K562 (cell line): ENCODE results near the gene NFYC. TPM values are rescaled to one million over a fixed set of nuclear protein-coding genes. Genes with fewer than 3 reads are reported as not detected.

Experiments used
- GABPA ChIP-seq: fragments of 200-800 bp; sonication (Bioruptor generic); conservative IDR thresholded peaks from 2 replicates; pipeline ENCODE4 v1.6.1; 2016; ENCODE audit warnings: low read depth, missing genetic modification characterization, missing compliant biosample characterization
- GABPB2 ChIP-seq: fragments of 250-450 bp; sonication (Bioruptor Pico); conservative IDR thresholded peaks from 2 replicates; pipeline ENCODE4 v1.5.1; 2021; ENCODE audit warnings: mild to moderate bottlenecking
- GATAD2A ChIP-seq: fragments of 450-650 bp; IDR thresholded peaks from 2 replicates; pipeline ENCODE4 v1.6.1; 2017
- JUNB ChIP-seq: fragments of 450-650 bp; formaldehyde crosslinking; conservative IDR thresholded peaks from 2 replicates; pipeline ENCODE4 v1.4.0; 2020; ENCODE audit warnings: mild to moderate bottlenecking
- MAFF ChIP-seq: IDR thresholded peaks from 2 replicates; pipeline ENCODE4 v1.6.1; 2012; ENCODE audit warnings: low read length, improper control_type of control experiment
- MAFK ChIP-seq: IDR thresholded peaks from 2 replicates; pipeline ENCODE4 v1.6.1; 2011; ENCODE audit warnings: low read length, improper control_type of control experiment
- MBD2 ChIP-seq: sonication (generic); IDR thresholded peaks from 2 replicates; pipeline ENCODE4 v1.6.1; 2016; ENCODE audit warnings: low read depth, borderline replicate concordance
- MCM2 ChIP-seq: fragments of 450-650 bp; IDR thresholded peaks from 2 replicates; pipeline ENCODE4 v1.6.1; 2017; ENCODE audit warnings: low read depth, mild to moderate bottlenecking
- MTA1 ChIP-seq: fragments of 450-650 bp; IDR thresholded peaks from 2 replicates; pipeline ENCODE4 v1.6.1; 2017; ENCODE audit warnings: borderline replicate concordance
- MTA2 ChIP-seq: fragments of 450-650 bp; IDR thresholded peaks from 2 replicates; pipeline ENCODE4 v1.6.1; 2016; ENCODE audit warnings: low read depth
- MYBL2 ChIP-seq, 2 experiments: fragments of 450-650 bp in 1 of 2; sonication (generic) in 1 of 2; formaldehyde crosslinking in 1 of 2; IDR thresholded peaks; 2 replicates each; pipeline versions ENCODE4 v1.6.1 to v1.8.1; 2017 to 2022; ENCODE audit warnings: borderline replicate concordance in 1 of 2, inconsistent platforms in 1 of 2, low read depth in 1 of 2, mild to moderate bottlenecking in 1 of 2, missing genetic modification reagents in 1 of 2, moderate library complexity in 1 of 2
- NR3C1 ChIP-seq: sonication (generic); formaldehyde crosslinking; IDR thresholded peaks from 2 replicates; pipeline ENCODE4 v1.8.1; 2022; ENCODE audit warnings: missing genetic modification reagents
- TOE1 ChIP-seq, 2 experiments: fragments of 450-650 bp in 1 of 2; sonication (generic) in 1 of 2; formaldehyde crosslinking in 1 of 2; IDR thresholded peaks; 2 replicates each; pipeline versions ENCODE4 v1.7.1 to v1.8.0; 2016 to 2022; ENCODE audit warnings: borderline replicate concordance in 2 of 2, mild to moderate bottlenecking in 2 of 2, antibody characterized with exemption in 1 of 2, inconsistent platforms in 1 of 2, low read depth in 1 of 2, missing genetic modification reagents in 1 of 2, moderate library complexity in 1 of 2
- ZNF717 ChIP-seq: fragments of 250-450 bp; sonication (Bioruptor Pico); IDR thresholded peaks from 2 replicates; pipeline ENCODE4 v1.5.0; 2021
- polyA plus RNA-seq, 8 experiments: library from polyadenylated mRNA; depleted of rRNA in 4 of 8; stranded (reverse) in 5 of 8; unstranded in 3 of 8; fragments of >200 nt; fragmentation: Nextera tagmentation in 2 of 8; fragmentation: Illumina TruSeq in 1 of 8; extraction: Ambion mirVana in 2 of 8; extraction: Trizol in 1 of 8; gene quantifications; 2 replicates each; pipeline versions ENCODE4 v1.2.1 to v1.2.3, GENCODE V29; 2011 to 2014; ENCODE audit warnings: inconsistent platforms in 1 of 8, missing spikeins in 1 of 8
- total RNA-seq, 7 experiments: library from RNA; depleted of rRNA in 6 of 7; stranded (reverse); fragments of >200 nt in 6 of 7; fragmentation: Illumina TruSeq in 2 of 7; extraction: Trizol in 2 of 7; gene quantifications; 2 replicates each; pipeline versions ENCODE4 v1.2.1 to v1.2.3, GENCODE V29; 2011 to 2021; ENCODE audit warnings: low replicate concordance in 1 of 7
- TF ChIP-seq, protein P1 (sequence below): fragments of 450-650 bp; formaldehyde crosslinking; IDR thresholded peaks from 2 replicates; pipeline ENCODE4 v1.4.0; 2020; ENCODE audit warnings: mild to moderate bottlenecking, moderate library complexity
- TF ChIP-seq, protein P2 (sequence below): fragments of 450-650 bp; IDR thresholded peaks from 2 replicates; pipeline ENCODE4 v1.6.1; 2016; ENCODE audit warnings: mild to moderate bottlenecking, moderate library complexity

NFYC gene
- total and polyA plus RNA-seq, 9 of the 15 experiments (the other 6 are each of a cell fraction or from before 2014, with no cell fraction given) = 4.8 to 59.8 (median 41.1) TPM

DNA sequence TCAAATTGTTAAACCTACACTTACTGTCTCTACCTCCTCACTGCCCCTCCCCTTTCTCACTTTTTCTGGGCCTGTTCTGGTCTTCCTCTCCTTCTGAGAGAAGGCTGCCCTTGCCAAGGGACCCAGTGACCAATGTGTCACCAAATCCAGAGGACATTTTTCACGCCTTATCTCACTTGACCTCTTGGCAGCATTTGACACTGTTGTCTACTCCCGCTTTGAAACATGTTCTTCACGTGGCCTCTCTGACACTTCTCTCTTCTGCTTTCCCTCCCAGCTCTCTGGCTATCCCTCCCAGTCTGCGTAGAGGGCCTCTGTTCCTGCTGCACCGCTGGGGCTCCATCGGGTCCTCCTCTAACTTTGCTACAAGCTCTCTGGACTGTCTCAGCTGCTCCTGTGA, 117.4 kb downstream of the NFYC start (continued):
- TF ChIP-seq NR3C1 (CRISPR knock-in tag) (no peak), MTA2 (no peak), MYBL2 (IDR thresholded peaks at IDR 0.05; ENCODE audit: low read depth) (no peak), MYBL2 (CRISPR knock-in tag; IDR thresholded peaks at IDR 0.05; ENCODE audit: borderline replicate concordance) (no peak), TOE1 (IDR thresholded peaks at IDR 0.05; ENCODE audit: borderline replicate concordance) (0 out of 2 replicates have a peak, but pooled peaks have one; percentile 46), TOE1 (CRISPR knock-in tag; IDR thresholded peaks at IDR 0.05; ENCODE audit: borderline replicate concordance, low read depth) (no peak), MBD2 (no peak), GABPA (tag) (no peak), MAFK (no peak), GATAD2A (no peak), GABPB2 (CRISPR knock-in tag) (no peak), ZNF717 (CRISPR knock-in tag) (no peak), JUNB (CRISPR knock-in tag) (no peak), MAFF (no peak), MCM2 (no peak), MTA1 (0 out of 2 replicates have a peak, but pooled peaks have one; percentile 16)
- TF ChIP-seq, protein P1, sequence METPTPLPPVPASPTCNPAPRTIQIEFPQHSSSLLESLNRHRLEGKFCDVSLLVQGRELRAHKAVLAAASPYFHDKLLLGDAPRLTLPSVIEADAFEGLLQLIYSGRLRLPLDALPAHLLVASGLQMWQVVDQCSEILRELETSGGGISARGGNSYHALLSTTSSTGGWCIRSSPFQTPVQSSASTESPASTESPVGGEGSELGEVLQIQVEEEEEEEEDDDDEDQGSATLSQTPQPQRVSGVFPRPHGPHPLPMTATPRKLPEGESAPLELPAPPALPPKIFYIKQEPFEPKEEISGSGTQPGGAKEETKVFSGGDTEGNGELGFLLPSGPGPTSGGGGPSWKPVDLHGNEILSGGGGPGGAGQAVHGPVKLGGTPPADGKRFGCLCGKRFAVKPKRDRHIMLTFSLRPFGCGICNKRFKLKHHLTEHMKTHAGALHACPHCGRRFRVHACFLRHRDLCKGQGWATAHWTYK (CRISPR knock-in tag) = no peak
- TF ChIP-seq, protein P2, sequence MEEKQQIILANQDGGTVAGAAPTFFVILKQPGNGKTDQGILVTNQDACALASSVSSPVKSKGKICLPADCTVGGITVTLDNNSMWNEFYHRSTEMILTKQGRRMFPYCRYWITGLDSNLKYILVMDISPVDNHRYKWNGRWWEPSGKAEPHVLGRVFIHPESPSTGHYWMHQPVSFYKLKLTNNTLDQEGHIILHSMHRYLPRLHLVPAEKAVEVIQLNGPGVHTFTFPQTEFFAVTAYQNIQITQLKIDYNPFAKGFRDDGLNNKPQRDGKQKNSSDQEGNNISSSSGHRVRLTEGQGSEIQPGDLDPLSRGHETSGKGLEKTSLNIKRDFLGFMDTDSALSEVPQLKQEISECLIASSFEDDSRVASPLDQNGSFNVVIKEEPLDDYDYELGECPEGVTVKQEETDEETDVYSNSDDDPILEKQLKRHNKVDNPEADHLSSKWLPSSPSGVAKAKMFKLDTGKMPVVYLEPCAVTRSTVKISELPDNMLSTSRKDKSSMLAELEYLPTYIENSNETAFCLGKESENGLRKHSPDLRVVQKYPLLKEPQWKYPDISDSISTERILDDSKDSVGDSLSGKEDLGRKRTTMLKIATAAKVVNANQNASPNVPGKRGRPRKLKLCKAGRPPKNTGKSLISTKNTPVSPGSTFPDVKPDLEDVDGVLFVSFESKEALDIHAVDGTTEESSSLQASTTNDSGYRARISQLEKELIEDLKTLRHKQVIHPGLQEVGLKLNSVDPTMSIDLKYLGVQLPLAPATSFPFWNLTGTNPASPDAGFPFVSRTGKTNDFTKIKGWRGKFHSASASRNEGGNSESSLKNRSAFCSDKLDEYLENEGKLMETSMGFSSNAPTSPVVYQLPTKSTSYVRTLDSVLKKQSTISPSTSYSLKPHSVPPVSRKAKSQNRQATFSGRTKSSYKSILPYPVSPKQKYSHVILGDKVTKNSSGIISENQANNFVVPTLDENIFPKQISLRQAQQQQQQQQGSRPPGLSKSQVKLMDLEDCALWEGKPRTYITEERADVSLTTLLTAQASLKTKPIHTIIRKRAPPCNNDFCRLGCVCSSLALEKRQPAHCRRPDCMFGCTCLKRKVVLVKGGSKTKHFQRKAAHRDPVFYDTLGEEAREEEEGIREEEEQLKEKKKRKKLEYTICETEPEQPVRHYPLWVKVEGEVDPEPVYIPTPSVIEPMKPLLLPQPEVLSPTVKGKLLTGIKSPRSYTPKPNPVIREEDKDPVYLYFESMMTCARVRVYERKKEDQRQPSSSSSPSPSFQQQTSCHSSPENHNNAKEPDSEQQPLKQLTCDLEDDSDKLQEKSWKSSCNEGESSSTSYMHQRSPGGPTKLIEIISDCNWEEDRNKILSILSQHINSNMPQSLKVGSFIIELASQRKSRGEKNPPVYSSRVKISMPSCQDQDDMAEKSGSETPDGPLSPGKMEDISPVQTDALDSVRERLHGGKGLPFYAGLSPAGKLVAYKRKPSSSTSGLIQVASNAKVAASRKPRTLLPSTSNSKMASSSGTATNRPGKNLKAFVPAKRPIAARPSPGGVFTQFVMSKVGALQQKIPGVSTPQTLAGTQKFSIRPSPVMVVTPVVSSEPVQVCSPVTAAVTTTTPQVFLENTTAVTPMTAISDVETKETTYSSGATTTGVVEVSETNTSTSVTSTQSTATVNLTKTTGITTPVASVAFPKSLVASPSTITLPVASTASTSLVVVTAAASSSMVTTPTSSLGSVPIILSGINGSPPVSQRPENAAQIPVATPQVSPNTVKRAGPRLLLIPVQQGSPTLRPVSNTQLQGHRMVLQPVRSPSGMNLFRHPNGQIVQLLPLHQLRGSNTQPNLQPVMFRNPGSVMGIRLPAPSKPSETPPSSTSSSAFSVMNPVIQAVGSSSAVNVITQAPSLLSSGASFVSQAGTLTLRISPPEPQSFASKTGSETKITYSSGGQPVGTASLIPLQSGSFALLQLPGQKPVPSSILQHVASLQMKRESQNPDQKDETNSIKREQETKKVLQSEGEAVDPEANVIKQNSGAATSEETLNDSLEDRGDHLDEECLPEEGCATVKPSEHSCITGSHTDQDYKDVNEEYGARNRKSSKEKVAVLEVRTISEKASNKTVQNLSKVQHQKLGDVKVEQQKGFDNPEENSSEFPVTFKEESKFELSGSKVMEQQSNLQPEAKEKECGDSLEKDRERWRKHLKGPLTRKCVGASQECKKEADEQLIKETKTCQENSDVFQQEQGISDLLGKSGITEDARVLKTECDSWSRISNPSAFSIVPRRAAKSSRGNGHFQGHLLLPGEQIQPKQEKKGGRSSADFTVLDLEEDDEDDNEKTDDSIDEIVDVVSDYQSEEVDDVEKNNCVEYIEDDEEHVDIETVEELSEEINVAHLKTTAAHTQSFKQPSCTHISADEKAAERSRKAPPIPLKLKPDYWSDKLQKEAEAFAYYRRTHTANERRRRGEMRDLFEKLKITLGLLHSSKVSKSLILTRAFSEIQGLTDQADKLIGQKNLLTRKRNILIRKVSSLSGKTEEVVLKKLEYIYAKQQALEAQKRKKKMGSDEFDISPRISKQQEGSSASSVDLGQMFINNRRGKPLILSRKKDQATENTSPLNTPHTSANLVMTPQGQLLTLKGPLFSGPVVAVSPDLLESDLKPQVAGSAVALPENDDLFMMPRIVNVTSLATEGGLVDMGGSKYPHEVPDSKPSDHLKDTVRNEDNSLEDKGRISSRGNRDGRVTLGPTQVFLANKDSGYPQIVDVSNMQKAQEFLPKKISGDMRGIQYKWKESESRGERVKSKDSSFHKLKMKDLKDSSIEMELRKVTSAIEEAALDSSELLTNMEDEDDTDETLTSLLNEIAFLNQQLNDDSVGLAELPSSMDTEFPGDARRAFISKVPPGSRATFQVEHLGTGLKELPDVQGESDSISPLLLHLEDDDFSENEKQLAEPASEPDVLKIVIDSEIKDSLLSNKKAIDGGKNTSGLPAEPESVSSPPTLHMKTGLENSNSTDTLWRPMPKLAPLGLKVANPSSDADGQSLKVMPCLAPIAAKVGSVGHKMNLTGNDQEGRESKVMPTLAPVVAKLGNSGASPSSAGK = peak; percentile 99
